HG03565 (cell line): ENCODE data around the gene GRIA1.

Source experiments
- ATAC-seq: cut with Tn5 transposase; IDR thresholded peaks from one replicate; pipeline ENCODE4 v1.9.1; 2021; ENCODE audit warnings: mild to moderate bottlenecking, moderate library complexity; ENCODE audit not compliant: unreplicated experiment

The GRIA1 gene

DNA sequence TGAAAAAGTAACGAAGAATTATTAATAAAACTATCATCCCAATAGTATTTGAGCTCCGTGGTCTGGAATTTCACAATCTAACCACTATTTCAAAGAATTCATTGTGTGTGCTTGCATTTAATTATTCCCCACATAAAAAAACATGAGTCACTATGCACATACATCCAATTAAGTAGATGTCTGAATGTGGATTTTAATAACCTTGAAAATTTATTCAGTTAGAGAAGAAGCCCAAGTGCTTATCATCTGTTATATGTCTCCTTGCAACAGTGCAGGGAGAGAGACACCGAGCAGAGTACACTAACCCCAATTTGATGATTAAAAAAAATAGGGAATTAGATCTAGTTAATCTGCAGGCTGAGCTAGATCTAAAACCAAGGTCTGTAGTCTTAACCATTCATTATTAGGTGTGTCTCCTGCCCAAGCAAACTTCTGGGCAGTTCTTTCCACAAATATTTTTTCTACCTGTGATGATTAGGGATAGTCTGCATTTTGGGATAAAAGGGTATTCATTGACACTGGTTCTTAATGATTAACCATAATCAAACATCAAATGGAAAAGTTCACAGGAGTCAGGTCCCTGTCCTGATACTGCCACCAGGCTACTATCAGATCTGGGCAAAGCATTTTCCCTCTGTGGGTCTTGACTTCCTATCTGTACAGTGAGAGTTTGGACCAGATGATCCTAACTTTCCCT is 164.2 kb downstream of the GRIA1 start:
- no peak for ATAC-seq

DNA sequence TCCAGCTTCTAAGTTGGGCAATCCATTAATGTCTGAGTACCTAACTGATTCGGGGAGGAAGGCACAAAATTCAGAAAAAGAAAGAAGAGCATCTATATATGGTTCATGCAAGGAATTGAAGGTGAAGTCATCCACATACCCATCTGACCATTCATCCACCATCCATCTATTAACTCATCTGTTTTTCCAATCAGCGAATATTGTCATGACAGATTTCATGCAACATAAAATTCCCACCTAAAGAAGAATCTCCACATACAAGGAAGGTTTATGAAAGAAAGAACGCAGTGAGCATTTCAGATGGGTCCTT is 164.7 kb downstream of the GRIA1 start:
- ATAC-seq: no peak

DNA sequence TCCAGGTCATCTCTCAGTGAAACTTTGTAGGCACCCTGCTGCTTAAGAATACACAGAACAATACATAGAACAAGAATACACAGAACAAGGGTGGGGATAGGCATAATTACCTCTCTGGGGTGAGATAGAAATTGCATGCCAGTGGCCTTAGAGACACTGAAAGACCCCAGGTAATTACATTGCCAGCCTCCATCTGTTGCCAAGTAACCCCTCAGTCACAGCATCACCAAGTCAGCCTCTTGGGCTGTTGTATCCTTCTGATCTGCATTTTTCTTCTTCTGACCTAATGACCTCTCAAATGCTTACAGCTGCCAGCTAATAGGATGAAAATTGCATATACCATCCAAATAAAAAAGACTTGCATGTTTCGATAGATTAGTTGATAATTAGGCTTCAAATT is 167.7 kb downstream of the GRIA1 start:
- no peak for ATAC-seq

DNA sequence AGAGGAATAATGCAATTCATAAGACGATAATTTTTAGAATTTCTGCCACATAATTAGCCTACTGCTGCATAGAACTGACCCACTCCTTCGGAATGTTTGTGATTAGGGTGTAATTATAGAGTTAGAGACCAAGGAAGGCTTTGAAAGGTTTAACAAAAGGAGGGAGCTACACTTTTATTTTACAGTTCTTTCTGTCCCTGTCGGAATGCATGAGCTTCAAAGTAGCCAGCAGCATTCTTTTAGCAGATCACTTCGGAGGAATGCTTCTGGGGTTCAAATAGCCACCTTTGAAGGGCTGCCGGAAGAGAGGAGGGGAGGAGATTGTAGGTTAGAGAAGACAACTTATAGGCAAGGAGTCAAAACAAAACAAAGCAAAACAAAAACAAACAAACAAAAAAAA is 168.1 kb downstream of the GRIA1 start:
- no peak for ATAC-seq

DNA sequence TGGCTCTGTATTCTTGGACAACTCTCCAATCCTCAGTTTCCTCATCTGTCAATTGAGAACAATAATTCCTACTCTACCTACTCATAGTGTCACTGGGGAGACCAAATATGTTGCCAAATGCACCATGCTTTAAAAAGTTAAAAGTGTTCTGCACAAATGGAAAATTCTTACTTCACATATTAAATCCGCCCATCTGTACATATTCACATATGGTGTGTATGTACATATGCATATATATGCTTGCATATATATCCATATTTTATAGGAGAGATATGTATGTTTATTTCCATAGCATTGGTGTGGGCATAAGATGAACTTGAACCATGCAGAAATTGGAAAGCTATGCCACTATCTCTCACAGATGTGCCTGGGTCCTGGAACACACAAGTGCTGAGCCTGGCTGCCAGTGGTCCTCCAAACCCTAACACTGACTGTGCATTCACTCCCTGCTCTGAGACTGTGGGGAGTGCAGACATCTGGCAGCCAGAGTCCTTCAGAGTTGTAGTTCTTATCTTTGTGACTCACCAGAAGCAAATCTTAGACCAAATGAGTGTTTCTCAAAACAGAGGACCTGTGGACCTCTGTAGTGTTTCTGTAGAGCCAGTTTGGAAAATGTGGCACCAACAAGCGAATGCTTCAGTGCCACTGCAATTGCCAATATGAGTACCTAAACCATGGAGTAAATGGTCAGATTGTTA is 168.7 kb downstream of the GRIA1 start:
- ATAC-seq: no peak

DNA sequence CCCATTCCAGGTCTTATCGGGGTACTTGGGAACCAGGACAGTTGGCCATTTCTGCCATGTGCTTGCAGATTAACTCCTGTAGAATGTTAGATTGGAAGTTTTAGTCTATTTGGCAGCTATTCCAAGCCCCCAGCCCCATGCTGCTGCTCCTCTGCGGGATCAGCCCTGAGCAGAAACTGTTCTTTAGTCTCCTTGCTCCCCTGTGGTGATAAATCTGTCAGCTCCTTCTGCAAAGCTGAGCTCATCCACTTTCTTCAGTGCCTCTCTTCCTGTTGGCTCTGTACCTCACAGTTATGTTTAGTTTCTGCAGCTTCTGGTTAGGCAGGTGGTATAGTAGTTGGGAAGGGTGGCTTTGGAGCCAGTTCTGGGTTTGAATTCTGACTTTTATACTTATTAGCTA is 170.4 kb downstream of the GRIA1 start:
- ATAC-seq: no peak

DNA sequence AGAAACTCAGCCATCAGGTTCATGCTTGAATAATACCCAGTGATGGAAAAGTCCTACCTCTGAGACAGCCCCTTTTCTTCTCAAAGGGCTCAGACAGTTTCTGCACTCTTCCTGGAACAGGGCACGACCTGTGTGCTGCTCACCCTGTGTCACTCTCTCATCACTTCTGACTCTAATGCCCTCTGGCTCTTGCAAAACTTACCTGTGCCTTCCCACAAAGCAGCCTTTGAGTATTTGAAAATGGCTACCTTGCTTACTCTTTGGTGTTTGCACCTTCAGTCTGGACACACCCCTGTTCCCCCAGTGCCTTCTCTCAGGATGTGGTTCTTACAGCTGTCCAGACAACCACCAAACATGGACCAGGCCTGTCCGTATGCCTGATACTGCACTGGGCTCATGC is 171.4 kb downstream of the GRIA1 start:
- no peak for ATAC-seq

DNA sequence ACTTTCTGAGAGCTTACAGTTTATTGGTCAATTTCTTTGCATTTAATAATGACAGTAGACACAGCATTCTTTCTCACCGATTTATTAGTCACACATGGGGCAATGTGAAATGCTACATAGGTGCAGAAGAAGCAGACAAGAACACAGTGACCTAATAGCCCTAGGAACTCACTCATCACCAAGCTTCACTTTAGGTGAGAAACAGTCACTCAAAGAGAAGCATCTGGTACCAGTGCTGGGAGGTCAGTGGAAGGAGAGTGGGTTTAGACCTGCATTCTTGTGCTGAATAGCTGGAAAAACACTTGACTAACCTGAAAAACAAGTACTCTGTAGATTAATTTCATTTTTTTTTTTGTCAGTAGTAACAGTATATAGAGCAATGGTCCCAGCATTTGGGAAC is 179.6 kb downstream of the GRIA1 start:
- ATAC-seq: no peak

DNA sequence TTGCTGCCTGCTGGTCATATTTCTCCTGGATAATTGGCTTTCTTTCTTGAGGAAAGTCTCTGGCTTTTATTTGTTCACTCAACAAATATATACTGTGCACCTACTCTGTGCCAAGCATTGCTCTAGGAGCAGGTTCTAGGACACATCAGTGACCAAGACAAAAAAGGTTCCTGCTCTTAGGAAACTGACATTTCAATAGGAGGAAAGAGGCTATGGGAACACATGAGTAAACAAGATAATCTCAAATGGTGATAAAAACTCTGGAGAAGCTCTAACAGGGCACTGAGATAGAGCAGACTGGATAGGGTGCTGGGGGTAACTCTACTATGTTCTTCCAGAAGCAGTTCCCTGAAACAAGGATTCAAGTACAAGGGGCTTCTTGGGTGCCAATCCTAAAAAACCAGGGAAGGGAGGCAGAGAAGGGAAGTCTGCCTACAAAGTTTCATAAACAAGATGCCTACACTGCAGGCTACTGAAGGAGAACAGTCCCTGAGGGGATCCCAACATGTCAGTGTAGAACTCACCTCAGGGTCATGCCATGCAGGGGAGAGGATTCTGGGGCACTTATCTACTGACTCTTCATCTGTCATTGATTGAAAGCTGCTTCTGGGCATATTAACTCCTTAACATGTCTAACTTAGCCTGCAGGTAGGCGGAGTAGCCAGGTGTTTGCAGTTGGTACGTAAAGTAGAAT is 181.3 kb downstream of the GRIA1 start:
- no peak for ATAC-seq

DNA sequence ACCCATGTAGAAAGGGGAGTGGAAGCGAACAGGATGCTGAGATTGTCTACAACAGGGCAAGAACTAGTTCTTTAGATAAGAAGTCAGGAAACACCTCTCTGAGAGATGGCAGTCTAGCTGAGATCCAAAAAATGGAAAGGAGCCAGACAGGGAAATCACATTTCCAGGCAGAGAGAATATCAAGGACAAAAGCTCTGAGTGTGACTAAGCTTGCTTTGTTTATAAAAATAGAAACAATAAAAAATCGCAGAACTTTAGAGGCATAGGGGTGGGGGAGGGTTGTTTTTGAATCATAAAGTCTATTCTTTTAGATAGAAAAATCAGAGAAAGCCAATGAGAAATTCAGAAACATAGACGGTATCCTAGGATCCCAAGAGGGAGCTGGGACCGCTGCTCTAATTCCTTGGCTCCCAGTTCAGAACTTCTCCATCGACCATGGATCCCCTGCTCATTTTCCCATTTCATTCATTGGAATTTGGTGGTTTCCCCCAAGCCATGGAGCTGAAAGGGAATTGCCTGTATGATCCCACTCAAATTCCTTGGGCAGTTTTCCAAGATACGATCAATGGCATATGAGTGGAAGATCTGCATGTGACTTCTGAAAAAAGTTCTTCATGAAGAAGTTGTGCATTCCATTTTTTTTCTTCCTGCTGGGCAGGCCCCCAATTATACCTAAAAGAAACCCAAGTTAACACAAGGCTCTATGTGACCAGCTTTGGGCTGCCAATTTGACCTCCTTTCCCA is 182.0 kb downstream of the GRIA1 start:
- ATAC-seq: no peak

DNA sequence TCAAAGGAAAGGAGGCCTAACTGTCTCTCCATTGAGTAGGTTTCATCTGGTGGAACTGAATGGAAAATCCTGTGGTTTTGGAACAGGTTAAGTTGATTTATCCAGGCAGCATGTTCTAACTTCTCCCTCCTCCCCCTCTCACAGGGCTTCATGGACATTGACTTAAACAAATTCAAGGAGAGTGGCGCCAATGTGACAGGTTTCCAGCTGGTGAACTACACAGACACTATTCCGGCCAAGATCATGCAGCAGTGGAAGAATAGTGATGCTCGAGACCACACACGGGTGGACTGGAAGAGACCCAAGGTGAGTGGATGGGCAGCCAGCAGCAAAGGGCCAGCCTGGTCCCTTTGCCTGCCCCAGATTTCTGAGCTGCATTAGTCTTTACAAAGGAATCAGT is 183.9 kb downstream of the GRIA1 start:
- no peak for ATAC-seq

DNA sequence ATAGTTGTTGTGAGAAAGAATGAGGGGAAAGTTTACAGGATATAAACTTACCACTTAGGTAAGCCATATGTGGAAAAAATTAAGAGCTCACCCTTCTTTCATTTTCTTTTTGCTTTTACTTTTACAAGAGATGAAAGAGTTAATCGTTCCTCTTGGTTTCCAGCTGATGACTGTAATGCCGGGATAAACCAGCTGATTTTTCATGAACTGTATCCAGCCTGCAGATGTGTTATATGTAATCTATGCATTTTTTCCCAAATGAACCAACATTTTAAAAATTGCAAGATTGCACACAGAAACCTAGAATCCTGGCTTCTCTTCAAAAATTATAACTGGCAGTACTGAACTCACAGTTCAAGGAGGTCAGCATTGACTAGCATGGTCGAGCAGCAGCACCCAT is 185.9 kb downstream of the GRIA1 start:
- ATAC-seq: no peak

DNA sequence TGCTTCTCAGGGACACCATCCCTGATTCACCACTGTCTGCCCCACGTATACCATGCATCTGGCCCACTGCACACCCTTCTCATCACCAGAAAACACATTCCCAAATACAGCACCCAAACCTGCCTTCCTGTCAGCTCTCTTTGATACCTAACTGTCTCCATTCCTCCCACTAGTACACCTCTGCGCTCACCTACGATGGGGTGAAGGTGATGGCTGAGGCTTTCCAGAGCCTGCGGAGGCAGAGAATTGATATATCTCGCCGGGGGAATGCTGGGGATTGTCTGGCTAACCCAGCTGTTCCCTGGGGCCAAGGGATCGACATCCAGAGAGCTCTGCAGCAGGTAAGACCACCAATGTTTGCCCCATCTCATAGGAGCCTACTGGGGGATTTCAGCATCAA is 186.4 kb downstream of the GRIA1 start:
- ATAC-seq: no peak

DNA sequence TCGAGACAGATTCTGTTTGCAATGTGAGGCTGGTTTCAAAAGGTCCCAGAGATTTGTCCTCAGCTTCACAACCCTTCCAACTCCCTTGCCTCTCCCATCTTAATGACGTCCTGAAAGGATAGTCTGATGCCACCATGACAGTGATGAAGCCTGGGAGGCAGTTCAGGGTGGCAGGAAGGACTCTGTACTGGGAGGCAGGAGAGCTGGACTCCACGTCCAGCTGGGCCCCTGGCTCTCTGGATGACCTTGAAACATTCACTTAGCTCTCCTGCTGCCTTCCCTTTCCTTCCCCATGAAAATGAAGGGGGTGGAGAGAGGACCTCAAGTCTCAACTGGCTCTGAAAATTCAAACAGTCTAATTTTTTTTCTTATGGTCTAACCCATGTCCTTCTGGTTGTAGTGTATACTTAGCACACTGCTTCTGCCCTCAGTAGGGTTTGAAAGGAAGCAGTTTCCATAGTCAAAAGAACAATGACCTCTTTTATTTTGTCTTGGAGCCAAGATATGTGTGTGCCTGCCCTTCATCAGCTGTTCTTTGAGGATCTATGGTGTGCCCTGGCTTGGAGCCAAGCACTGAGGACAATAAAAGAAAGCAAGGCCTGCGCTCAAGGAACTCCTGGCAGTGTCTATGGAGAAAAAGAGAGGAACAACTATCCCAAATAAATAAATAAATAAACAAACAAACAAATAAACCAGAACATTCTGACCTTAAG is 188.3 kb downstream of the GRIA1 start:
- no peak for ATAC-seq

DNA sequence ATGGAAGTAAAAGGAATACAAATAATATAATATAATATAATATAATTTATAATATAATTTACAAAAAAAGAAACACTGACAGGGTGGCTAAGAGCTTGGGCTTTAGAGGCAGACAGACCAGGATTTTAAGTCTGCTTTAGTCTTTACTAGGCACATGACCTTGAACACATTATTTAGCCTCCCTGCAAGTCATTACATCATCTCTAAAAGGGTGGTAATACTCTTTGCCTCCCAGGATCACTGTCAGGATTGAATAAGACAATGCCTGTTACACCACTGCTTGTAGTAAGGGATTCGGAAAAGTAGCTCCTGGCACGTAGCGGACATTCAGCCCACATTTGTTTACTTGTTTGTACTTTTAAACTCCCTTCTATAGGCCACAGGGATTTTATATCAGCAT is 199.8 kb downstream of the GRIA1 start:
- no peak for ATAC-seq

DNA sequence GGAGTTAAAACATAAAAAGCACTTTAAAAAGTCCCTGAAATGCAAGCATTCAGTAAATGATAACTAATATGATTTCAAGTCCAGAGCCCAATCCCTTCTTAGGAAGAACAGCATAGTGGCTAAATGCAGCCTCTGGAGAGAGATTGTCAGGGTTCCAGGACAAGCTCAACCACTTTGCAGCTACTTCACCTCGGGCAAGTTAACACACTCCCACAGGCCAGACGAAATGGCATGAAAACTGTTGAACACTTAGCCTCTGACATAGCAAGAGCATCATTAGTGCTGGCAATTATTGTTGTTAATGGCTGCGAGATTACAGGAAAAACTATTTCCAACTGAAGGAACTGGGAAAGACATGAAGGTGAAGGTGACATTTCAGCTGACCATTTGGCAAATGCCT is 205.8 kb downstream of the GRIA1 start:
- ATAC-seq: no peak

DNA sequence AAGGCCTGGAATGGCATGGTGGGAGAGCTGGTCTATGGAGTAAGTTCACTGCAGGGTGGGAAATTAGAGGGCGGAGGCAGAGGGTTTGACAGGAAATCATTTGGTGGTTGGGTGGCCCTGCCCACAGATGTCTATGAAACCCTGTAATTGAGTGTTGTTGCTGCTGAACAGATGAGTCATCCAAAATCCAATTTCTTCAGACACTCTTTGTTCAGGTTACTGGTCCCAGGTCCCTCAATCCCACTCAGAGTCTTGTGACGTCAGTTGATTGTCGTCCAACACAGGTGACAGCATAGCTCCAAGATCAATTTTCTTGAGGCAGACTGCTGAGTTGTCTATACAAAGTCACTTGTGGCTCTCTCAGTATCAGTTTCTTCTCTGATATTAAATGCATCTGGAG is 208.6 kb downstream of the GRIA1 start:
- no peak for ATAC-seq

DNA sequence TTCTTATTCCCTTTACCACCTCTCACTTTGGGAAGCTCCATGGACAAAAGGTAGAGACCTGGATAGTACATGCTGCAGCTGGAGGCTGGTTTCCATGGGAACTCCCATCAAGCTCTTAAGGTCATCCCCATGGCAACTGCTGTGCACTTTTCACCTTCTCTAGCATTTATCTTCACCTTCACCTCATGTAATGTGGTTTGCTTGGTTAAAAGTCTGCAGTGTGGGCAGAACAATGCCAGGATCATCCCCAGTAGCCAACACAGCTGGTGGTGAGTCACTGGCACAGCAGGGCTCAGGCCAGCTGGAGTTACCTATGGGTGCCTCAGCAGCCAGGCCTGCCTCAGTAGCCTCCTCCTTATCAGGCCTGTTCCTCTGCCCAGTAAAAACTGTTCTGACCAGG is 210.5 kb downstream of the GRIA1 start:
- ATAC-seq: no peak

DNA sequence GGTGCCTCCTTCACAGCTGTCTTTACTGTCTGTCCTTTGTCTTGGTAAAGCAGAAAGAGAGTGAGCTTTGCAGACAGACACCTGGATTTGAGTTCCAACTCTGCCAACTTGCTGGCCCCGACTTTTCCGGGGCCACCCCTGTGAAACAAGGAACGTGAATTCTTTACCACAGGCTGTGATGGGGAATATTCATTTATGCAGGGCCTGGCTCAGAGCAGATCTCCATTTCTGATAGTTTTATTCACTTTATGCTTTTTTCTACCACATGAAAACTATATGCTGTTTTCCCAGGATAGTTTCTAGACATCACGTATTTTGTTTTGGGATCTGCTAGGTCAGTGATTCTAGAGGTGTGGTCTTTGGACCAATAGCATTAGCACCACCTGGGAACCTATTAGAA is 211.8 kb downstream of the GRIA1 start:
- ATAC-seq: no peak

DNA sequence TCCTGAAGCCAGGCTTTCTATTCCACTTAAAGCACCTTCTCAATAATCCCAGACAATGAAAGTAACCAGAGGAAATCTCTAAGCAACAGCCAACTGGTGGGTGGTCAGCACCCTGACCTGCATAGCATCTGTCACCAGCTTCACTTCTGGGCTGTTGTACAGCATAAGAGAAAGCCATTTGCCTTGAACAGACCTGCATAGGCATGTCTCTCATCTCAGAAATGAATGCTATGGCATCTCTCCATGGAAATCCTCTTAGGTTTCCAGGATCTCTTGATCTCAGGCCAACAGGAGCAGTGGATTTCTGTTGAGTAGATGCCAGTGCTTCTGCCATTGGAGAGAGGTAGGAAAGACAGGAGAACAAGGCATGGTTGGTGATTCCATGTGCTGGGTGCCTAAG is 213.6 kb downstream of the GRIA1 start:
- no peak for ATAC-seq

DNA sequence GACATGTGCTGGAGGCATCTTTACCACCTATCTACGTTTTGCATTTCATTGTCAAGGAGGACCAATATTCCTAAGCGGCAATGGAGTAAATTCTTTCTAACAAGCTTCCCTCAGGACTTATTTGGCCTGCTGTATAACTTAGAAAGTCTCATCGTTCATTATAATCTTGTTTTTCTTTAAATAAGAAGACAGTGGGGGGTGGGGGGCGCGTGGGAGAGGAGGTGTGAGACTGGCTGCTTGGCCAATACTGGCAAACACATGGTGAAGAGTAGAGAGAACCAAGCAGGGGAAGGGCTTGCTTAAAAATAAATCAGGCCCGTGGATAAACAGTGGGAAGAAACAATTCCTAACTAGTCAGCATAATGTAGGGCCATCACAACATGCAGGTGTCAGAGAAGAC is 217.2 kb downstream of the GRIA1 start:
- ATAC-seq: no peak
